ENCODE data around the gene SLC16A3. TPM values are rescaled to one million over a fixed set of nuclear protein-coding genes. Genes with fewer than 3 reads are reported as not detected.

SLC16A3 gene
- total and polyA plus RNA-seq, 2 of the 8 experiments (the other 6 are each of a cell fraction or from before 2014, with no cell fraction given): 3.8 to 8.7 TPM

DNA sequence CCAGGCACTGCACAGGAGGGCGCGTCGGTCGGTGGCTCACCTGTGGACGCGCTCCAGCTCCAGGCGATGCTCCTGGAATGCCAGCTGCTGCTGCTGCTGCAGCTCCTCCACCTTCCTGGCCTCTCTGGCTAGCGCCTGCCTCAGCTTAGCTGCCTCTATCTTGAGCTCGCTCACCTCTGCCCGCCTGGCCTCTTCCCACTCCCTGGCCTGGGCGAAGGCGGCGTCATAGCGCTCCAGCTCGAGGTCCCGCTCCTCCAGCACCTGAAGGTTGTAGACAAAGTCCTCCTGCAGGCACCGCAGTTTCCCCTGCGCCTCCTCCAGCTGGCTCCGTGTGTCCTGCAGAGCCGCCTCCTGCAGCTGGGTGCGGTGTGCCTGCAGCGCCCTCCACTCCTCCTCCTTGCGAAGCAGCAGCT lies 27.3 kb upstream of the SLC16A3 start (continued):
- no peak for TF ChIP-seq CHD7 (IDR thresholded peaks at IDR 0.05; ENCODE audit: insufficient replicate concordance, low read length)

Data from H1 (cell line).